Measurements from ENCODE around the gene PURA. TPM values are rescaled to one million over a fixed set of nuclear protein-coding genes. Genes with fewer than 3 reads are reported as not detected.

Gene PURA
- total RNA-seq, 2 donors from 2014 or later, result 9.0 to 10.3 TPM

DNA sequence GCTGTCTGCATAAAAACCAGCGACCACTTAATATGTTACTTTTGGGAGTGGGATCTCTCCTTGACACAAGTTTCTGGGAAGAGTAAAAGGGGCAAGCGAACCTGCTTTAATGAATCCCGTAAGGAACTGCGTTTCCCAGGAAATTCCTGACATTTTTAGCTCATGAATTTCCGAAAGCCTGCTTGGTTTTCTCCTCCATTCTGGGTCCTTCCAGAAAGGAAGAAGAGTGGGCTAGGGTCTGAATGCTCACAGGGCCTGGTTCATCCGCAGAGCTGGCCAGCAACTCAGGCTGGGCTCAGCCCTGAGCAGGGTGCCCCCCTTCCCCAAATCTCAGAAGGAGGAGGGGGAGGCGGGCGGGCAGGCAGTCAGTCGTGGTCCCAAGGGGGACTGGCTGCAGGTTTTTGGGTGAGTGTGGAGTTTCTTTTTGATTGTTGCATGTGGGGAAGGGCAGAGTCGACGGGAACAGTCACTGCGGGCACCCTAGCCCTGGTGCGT is 1.2 kb upstream of the PURA start:
- no peaks in the 10 kb centered on the region for H3K9me3 ChIP-seq (ENCODE audit: control insufficient read depth, low read length, poor library complexity, severe bottlenecking)
- peaks cover 46% of the 10 kb centered on the region for H3K4me1 Mint-ChIP-seq
- no peak for DNase-seq
- ATAC-seq, result no peak
- no peaks in the 10 kb centered on the region for H3K27me3 Mint-ChIP-seq
- H3K27ac Mint-ChIP-seq, result peak overlapping the region; percentile 93
- H3K4me3 Mint-ChIP-seq, result peak overlapping the region; percentile 96
- H3K36me3 Mint-ChIP-seq (ENCODE audit: low read depth), result no peaks in the 10 kb centered on the region

DNA sequence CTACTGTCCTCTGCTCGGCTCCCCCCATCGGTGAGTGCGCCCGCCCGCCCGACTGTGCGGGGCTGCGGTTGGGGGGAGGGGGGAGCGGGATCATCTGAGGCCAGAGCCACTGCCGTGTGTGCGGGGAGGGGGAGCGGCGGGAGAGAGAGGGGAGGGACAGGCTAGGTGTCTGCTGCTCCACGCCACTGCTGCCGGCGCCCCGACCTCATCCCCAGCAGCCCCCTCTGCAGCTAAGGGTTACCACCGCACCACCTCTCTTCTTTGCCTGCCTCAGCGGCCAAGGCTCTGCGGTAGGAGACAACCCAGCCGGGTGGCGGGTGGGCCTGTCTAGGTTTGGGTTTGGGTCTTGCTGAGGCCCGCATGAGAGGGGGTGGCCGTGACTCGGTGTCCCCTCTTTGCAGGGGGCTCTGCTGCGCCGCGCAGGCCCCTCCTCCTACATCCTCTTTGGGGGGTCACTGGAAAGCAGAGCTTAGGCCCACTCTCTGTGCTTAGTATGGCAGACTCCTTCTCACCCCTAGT is 670 bp upstream of the PURA start:
- H3K27ac Mint-ChIP-seq, result peak overlapping the region; percentile 93
- peaks cover 50% of the 10 kb centered on the region for H3K4me1 Mint-ChIP-seq
- no peaks in the 10 kb centered on the region for H3K36me3 Mint-ChIP-seq (ENCODE audit: low read depth)
- ATAC-seq, result peak; percentile 3
- H3K9me3 ChIP-seq (ENCODE audit: control insufficient read depth, low read length, poor library complexity, severe bottlenecking), result no peaks in the 10 kb centered on the region
- no peaks in the 10 kb centered on the region for H3K27me3 Mint-ChIP-seq
- DNase-seq, result peak; percentile 13 to 17 (median 13)
- H3K4me3 Mint-ChIP-seq, result peak overlapping the region; percentile 96

DNA sequence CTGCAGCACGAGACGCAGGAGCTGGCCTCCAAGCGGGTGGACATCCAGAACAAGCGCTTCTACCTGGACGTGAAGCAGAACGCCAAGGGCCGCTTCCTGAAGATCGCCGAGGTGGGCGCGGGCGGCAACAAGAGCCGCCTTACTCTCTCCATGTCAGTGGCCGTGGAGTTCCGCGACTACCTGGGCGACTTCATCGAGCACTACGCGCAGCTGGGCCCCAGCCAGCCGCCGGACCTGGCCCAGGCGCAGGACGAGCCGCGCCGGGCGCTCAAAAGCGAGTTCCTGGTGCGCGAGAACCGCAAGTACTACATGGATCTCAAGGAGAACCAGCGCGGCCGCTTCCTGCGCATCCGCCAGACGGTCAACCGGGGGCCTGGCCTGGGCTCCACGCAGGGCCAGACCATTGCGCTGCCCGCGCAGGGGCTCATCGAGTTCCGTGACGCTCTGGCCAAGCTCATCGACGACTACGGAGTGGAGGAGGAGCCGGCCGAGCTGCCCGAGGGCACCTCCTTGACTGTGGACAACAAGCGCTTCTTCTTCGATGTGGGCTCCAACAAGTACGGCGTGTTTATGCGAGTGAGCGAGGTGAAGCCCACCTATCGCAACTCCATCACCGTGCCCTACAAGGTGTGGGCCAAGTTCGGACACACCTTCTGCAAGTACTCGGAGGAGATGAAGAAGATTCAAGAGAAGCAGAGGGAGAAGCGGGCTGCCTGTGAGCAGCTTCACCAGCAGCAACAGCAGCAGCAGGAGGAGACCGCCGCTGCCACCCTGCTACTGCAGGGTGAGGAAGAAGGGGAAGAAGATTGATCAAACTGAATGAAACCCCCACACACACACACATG is 654 bp downstream of the PURA start:
- DNase-seq (peak in 2 of 3 donors; percentile 14 to 19), ATAC-seq (peak; percentile 13)
- Mint-ChIP-seq H3K4me3 (peak overlapping the region; percentile 96), H3K27ac (peak overlapping the region; percentile 93), H3K27me3 (no peaks in the 10 kb centered on the region), H3K4me1 (peaks cover 42% of the 10 kb centered on the region), H3K36me3 (ENCODE audit: low read depth) (no peaks in the 10 kb centered on the region)
- no peaks in the 10 kb centered on the region for H3K9me3 ChIP-seq (ENCODE audit: control insufficient read depth, low read length, poor library complexity, severe bottlenecking)

DNA sequence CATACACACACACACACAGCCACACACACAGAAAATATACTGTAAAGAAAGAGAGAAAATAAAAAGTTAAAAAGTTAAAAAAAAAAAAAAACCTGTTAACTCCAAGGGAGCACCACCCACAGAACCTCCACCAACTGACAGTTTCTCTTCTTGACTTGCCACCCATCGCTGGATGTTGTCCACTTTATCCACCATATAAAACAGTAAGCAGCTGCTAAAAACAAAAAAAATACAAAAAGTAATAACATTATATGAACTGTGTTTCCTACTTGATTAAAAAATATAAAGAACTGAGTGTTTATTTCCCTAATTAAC is 1.2 kb downstream of the PURA start:
- Mint-ChIP-seq H3K27me3 (no peaks in the 10 kb centered on the region), H3K27ac (peak overlapping the region; percentile 93), H3K4me1 (peaks cover 41% of the 10 kb centered on the region), H3K36me3 (ENCODE audit: low read depth) (no peaks in the 10 kb centered on the region), H3K4me3 (peak overlapping the region; percentile 96)
- H3K9me3 ChIP-seq (ENCODE audit: control insufficient read depth, low read length, poor library complexity, severe bottlenecking), result no peaks in the 10 kb centered on the region
- DNase-seq (no peak), ATAC-seq (no peak)

DNA sequence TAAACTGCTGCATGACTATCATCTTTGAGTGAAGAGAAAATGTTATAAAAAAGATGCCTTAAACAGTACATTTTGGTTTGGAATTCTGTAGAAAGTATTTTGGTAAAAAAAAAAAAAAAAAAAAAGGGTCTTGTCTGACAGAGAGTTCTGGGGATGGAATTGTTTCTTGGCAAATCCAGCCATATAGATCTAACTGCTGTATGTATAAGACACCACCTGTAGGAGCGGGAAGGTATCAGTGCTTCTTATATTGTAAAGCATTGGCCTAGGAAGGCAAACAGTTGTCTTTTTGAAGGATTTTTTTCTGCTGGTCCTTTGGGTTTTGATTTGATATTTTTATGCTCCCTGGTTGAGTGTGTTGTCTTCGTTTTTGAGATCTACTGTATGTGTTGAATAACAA is 2.8 kb downstream of the PURA start:
- ATAC-seq, result no peak
- Mint-ChIP-seq H3K36me3 (ENCODE audit: low read depth) (no peaks in the 10 kb centered on the region), H3K27ac (no peak overlapping the region), H3K4me3 (peak overlapping the region; percentile 56), H3K27me3 (no peaks in the 10 kb centered on the region), H3K4me1 (peaks cover 45% of the 10 kb centered on the region)
- H3K9me3 ChIP-seq (ENCODE audit: control insufficient read depth, low read length, poor library complexity, severe bottlenecking), result no peaks in the 10 kb centered on the region
- DNase-seq, result no peak

DNA sequence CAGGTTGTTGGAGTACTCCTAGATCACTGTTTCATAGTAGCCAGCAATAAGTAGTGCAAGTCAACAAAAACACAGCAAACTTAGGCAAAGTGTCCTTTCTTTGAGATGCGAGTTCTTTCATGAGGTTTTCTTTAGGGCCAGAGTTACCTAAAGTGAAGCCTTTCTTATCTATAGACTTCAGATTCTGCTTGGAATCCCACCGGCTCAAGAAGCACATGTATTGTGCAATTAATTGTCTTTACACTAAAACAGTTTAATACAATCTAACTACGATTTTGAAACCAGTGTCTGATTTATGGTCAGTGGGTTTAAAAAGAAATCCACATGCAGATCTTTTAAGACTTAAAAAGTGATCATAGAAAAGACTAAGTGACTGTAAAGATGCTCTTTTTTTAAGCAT is 3.6 kb downstream of the PURA start:
- no peak overlapping the region for H3K27ac Mint-ChIP-seq
- H3K4me1 Mint-ChIP-seq, result peaks cover 42% of the 10 kb centered on the region
- no peaks in the 10 kb centered on the region for H3K9me3 ChIP-seq (ENCODE audit: control insufficient read depth, low read length, poor library complexity, severe bottlenecking)
- no peak overlapping the region for H3K4me3 Mint-ChIP-seq
- no peaks in the 10 kb centered on the region for H3K27me3 Mint-ChIP-seq
- DNase-seq (no peak), ATAC-seq (no peak)
- no peaks in the 10 kb centered on the region for H3K36me3 Mint-ChIP-seq (ENCODE audit: low read depth)

DNA sequence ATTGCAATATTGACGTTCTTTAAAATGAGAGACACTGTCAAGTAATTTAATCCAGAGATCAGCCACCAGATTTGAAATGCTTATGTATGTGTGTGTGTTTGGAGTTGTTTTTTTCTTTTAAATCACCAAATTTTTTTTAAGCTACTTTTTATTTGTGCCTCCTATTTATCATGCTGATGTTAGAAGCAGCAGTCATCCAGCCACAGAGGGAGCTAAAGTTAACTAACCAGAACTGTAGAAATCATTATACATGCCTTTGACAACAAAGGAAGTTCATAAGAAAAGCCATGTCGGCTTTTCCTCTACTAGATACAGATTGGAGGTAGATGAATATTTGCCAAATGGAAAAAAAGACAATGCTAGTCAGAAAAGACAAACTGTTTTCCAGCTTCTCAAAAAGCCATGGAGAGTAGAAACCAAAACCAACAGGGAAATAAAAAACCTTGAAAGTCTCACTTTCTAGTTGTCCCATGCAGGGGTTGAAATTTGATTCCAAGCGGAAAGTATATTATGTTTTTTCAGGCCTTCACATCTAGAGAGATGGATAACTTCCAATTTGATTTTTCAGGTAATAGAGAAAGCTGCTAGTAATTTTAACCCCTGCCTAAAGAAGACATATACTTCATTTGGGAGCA is 4.5 kb downstream of the PURA start:
- H3K4me1 Mint-ChIP-seq, result peaks cover 40% of the 10 kb centered on the region
- H3K4me3 Mint-ChIP-seq, result no peak overlapping the region
- ATAC-seq (no peak), DNase-seq (no peak)
- H3K9me3 ChIP-seq (ENCODE audit: control insufficient read depth, low read length, poor library complexity, severe bottlenecking), result no peaks in the 10 kb centered on the region
- no peaks in the 10 kb centered on the region for H3K36me3 Mint-ChIP-seq (ENCODE audit: low read depth)
- no peak overlapping the region for H3K27ac Mint-ChIP-seq
- no peaks in the 10 kb centered on the region for H3K27me3 Mint-ChIP-seq

DNA sequence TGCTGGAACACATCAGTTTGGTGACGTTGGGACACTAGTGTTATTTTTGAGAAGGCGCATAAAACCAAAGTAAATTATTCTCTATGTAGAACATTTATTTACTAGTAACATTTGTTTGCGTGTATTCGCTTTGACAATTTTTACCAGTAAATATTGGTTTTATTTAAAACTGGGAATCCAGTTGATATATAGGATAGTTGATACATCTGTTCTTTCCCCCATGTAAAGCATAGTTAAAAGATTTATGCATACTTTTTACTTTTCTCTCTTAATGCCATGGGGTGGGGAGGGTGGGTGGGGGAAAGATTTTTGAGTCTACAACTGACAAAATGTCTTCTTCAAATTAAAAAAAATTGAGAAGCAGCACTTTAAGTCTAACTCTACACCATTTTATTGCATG is 11.7 kb downstream of the PURA start, which contains the start of gene IGIP:
IGIP (plus strand) TSS at position 301 of the 400 bp plus-strand sequence. CDS start 2,540 bp downstream, outside the sequence.
- no peaks in the 10 kb centered on the region for H3K36me3 Mint-ChIP-seq (ENCODE audit: low read depth)
- no peak within 1 kb of the TSS for H3K4me3 Mint-ChIP-seq
- no peaks in the 10 kb centered on the region for H3K27me3 Mint-ChIP-seq
- no peaks in the 10 kb centered on the region for H3K9me3 ChIP-seq (ENCODE audit: control insufficient read depth, low read length, poor library complexity, severe bottlenecking)
- peaks cover 27% of the 10 kb centered on the region for H3K4me1 Mint-ChIP-seq
- DNase-seq (no peak), ATAC-seq (no peak)
- H3K27ac Mint-ChIP-seq, result peak within 1 kb of the TSS; percentile 16

DNA sequence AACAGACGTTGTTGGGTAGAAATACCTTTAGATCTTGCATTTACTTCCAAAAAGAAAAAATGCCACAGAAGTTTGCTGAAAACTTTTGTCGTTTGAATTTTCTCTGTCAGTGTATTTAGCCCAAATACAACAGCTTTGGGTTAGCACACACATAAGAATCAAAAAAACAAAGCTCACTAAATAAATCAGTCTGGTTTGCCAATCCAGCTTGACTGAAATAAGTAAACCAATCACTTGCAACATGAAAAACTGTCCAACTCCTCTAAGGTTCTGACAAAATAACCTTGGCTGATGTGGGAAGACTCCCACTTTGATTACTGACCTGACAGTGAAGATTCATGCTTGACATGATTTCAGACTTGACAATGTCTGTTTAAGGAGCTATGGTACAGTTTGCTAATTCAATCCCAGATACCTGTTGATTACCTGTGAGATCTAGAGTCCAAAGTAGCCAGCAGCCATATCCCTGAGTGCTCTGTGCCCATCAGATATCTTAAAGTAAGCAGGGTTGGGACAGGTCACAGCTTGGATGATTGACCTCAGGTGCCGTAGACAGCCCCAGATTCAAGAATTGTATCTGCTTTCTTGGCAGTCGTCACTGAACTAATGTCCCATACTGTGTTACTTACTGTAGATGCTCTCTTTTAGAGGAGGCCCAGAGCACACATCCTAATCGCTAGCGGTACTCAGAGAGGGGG is 12.6 kb downstream of the PURA start:
- Mint-ChIP-seq H3K27ac (no peak overlapping the region), H3K36me3 (ENCODE audit: low read depth) (no peaks in the 10 kb centered on the region), H3K27me3 (no peaks in the 10 kb centered on the region), H3K4me3 (no peak overlapping the region), H3K4me1 (peaks cover 26% of the 10 kb centered on the region)
- H3K9me3 ChIP-seq (ENCODE audit: control insufficient read depth, low read length, poor library complexity, severe bottlenecking), result no peaks in the 10 kb centered on the region
- DNase-seq (no peak), ATAC-seq (no peak)

DNA sequence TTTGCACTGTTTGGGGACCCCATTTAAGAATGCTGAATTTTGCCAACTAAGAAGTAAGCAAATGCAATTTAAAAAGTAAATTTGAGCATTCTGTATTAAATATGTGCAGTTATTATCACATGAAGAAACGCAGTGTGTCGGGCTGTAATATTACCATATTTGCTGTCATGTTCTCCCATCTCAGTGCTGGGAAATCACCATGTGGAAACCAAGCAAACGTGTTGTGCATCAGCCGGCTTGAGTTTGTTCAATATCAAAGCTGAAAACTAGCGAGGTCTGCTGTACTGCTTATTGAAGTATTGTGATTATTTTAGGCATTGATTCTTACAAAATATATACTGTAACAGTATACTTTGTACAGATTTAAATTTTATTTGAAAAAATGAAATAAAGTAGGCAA is 14.5 kb downstream of the PURA start:
- no peak for ATAC-seq
- H3K4me3 Mint-ChIP-seq, result no peak overlapping the region
- no peak for DNase-seq
- H3K36me3 Mint-ChIP-seq (ENCODE audit: low read depth), result no peaks in the 10 kb centered on the region
- no peak overlapping the region for H3K27ac Mint-ChIP-seq
- no peaks in the 10 kb centered on the region for H3K9me3 ChIP-seq (ENCODE audit: control insufficient read depth, low read length, poor library complexity, severe bottlenecking)
- peaks cover 28% of the 10 kb centered on the region for H3K4me1 Mint-ChIP-seq
- H3K27me3 Mint-ChIP-seq, result no peaks in the 10 kb centered on the region

DNA sequence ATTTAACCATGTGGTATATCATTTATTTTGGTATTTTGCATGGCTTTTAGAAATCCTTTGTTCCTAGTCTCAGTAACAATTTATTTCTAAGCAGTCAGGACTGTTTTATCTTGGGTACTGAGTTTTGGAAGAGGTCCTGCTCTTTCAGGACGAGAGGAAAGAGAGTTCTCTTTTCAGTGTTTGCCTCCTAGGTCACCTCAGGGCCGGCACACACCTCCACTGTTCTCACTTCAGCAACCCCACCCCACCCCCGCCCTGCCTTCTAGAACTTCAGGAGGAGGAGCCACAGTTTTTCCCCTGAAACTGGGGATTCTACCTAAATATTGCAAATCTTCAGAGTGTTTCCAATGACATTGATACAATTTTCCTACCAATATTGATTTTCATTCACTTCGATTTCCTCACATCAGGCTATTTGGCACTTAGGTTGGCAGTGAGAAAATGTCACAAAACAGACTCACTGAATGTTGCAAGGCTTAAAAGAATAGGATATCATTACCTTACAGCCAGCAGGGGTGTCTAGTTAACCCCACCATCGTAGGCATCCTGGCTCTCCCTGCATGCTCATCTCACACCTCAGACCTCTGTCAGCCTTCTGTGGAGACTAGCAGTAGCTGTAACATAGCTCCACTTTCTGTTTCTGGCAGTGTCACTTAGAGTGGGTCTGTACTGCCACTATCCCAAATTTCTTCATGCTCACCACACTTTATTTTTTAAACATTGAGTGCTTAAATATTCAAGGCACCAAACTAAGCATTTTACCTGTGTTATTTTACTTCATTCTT is 17.2 kb downstream of the PURA start:
- peaks cover 35% of the 10 kb centered on the region for H3K4me1 Mint-ChIP-seq
- H3K36me3 Mint-ChIP-seq (ENCODE audit: low read depth), result no peaks in the 10 kb centered on the region
- H3K9me3 ChIP-seq (ENCODE audit: control insufficient read depth, low read length, poor library complexity, severe bottlenecking), result no peaks in the 10 kb centered on the region
- peak overlapping the region; percentile 45 for H3K4me3 Mint-ChIP-seq
- H3K27me3 Mint-ChIP-seq, result no peaks in the 10 kb centered on the region
- ATAC-seq (no peak), DNase-seq (no peak)
- H3K27ac Mint-ChIP-seq, result no peak overlapping the region

DNA sequence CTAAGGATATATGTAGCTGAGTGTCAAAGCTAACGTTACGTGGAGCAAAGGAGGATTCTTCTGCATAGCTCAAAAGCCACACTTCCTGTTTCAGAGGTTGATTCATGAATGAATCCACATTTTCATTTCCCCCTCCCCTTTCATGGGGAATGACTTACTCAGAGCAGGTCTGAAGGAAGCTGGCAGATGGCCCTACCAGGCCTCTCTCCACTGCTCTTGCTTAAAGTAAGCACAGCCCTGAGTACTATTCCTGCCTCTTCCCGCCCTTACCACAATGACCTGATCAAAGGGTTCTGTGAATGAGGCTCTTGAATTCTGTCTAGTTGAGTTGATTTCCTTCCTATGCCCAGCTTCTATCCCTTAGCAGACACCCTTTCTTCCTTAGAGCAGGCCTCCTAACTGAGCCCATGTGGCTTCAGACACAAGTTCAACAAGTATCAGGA is 18.1 kb downstream of the PURA start:
- Mint-ChIP-seq H3K27ac (no peak overlapping the region), H3K4me3 (peak overlapping the region; percentile 45), H3K4me1 (peaks cover 33% of the 10 kb centered on the region), H3K27me3 (no peaks in the 10 kb centered on the region), H3K36me3 (ENCODE audit: low read depth) (no peaks in the 10 kb centered on the region)
- ATAC-seq (peak; percentile 61), DNase-seq (no peak)
- no peaks in the 10 kb centered on the region for H3K9me3 ChIP-seq (ENCODE audit: control insufficient read depth, low read length, poor library complexity, severe bottlenecking)
